T-cell (primary cell): ENCODE data around the gene PLK5. TPM values are rescaled to one million over a fixed set of nuclear protein-coding genes. Genes with fewer than 3 reads are reported as not detected.

Experiments used
- ATAC-seq, 4 experiments: fragments of 200-7000 bp in 3 of 4; fragments of 150-1000 bp in 1 of 4; cut with Tn5 transposase; replicated peaks in 1 of 4; 1 replicate in 3 of 4; 2 replicates in 1 of 4; pipeline ENCODE4 v1.10.0; 2021; ENCODE audit warnings: moderate library complexity in 3 of 4, mild to moderate bottlenecking in 2 of 4, moderate number of reproducible peaks in 1 of 4
- CTCF ChIA-PET, 2 donors: fragments of 300-600 bp; sonication (Branson Sonifier 250); formaldehyde crosslinking; loops; one replicate each; lab custom pipeline; 2022; ENCODE audit warnings: antibody characterized with exemption in 2 of 2; lab: Charles Lee
- POLR2A ChIA-PET, 2 donors: fragments of 300-600 bp; sonication (Branson Sonifier 250); formaldehyde crosslinking; loops; one replicate each; lab custom pipeline; 2022; ENCODE audit warnings: antibody characterized with exemption in 2 of 2; lab: Charles Lee
- DNase-seq, 35 experiments: peaks; one replicate each; pipeline versions ENCODE4 v3.0.0 to v3.0.0-alpha.2; 2013 to 2023
- H3K27ac ChIP-seq: one replicate; pipeline ENCODE4 v1.5.1; 2013; ENCODE audit warnings: low read length
- H3K27me3 ChIP-seq, 2 experiments: replicated peaks in 1 of 2; 1 replicate in 1 of 2; 2 replicates in 1 of 2; pipeline versions ENCODE4 v1.6.1 to v1.7.0; 2013; ENCODE audit warnings: low read length in 1 of 2, mixed read lengths in 1 of 2; ENCODE audit not compliant: control insufficient read depth in 2 of 2, insufficient read depth in 2 of 2; ENCODE audit errors: extremely low read depth in 1 of 2
- H3K36me3 ChIP-seq, 2 donors: 1 replicate in 1 of 2; 2 replicates in 1 of 2; pipeline versions ENCODE4 v1.6.1 to v1.7.0; 2013; ENCODE audit warnings: low read length in 1 of 2; ENCODE audit not compliant: control insufficient read depth in 2 of 2, insufficient read depth in 1 of 2; ENCODE audit errors: extremely low read depth in 1 of 2
- H3K4me1 ChIP-seq, 2 experiments: 1 replicate in 1 of 2; 2 replicates in 1 of 2; pipeline versions ENCODE4 v1.6.1 to v1.7.0; 2013; ENCODE audit warnings: low read length in 2 of 2, mixed read lengths in 1 of 2; ENCODE audit not compliant: insufficient read depth in 2 of 2, control insufficient read depth in 1 of 2; ENCODE audit errors: extremely low read depth in 1 of 2
- H3K4me3 ChIP-seq, 2 donors: 1 replicate in 1 of 2; 2 replicates in 1 of 2; pipeline versions ENCODE4 v1.5.1 to v1.7.0; 2013; ENCODE audit warnings: mild to moderate bottlenecking in 2 of 2, low read length in 1 of 2, moderate library complexity in 1 of 2; ENCODE audit not compliant: control insufficient read depth in 1 of 2; ENCODE audit errors: extremely low read depth in 1 of 2
- H3K9me3 ChIP-seq: 2 replicates; pipeline ENCODE4 v1.7.0; 2013
- H3K27ac Mint-ChIP-seq, 2 donors: one replicate each; pipeline ENCODE4 v1.8.0; 2020 to 2021; ENCODE audit warnings: mild to moderate bottlenecking in 2 of 2, mixed read lengths in 2 of 2
- H3K27me3 Mint-ChIP-seq, 2 donors: one replicate each; pipeline ENCODE4 v1.8.0; 2021 to 2022; ENCODE audit warnings: mixed read lengths in 2 of 2
- H3K36me3 Mint-ChIP-seq: one replicate; pipeline ENCODE4 v1.8.0; 2021; ENCODE audit warnings: mixed read lengths
- H3K4me1 Mint-ChIP-seq, 3 donors: one replicate each; pipeline ENCODE4 v1.8.0; 2020 to 2022; ENCODE audit warnings: mixed read lengths in 3 of 3, mild to moderate bottlenecking in 1 of 3
- H3K4me3 Mint-ChIP-seq, 3 donors: one replicate each; pipeline ENCODE4 v1.8.0; 2020 to 2022; ENCODE audit warnings: mild to moderate bottlenecking in 3 of 3, mixed read lengths in 3 of 3, moderate library complexity in 3 of 3
- H3K9me3 Mint-ChIP-seq, 3 donors: one replicate each; pipeline ENCODE4 v1.8.0; 2020 to 2022; ENCODE audit warnings: mixed read lengths in 3 of 3
- WGBS: methylation state at CpG from one replicate; pipeline ENCODE4 v1.1.5; 2013; ENCODE audit warnings: missing lambda C conversion rate; ENCODE audit not compliant: insufficient coverage; 5-methylcytosine and 5-hydroxymethylcytosine counted together
- total RNA-seq, 35 experiments: library from RNA in 6 of 35; stranded (reverse) in 6 of 35; fragments of 120-200 nt in 1 of 35; gene quantifications; one replicate each; pipeline versions ENCODE4 v1.2.1 to v1.2.4 and lab custom pipeline; 2013 to 2026

The PLK5 gene
- total RNA-seq, 5 donors from 2014 or later (not counting 1 experiment from before 2014, with no cell fraction given): not detected

- Histone ChIP-seq H3K4me1 (peaks cover 0 to 49% of the 10 kb centered on the region in 2 experiments), H3K9me3 (no peaks in the 10 kb centered on the region), H3K27me3 (peaks cover 0 to 71% of the 10 kb centered on the region in 2 experiments), H3K4me3 (no peak overlapping the region), H3K36me3 (no peaks in the 10 kb centered on the region), H3K27ac (no peak overlapping the region)
- Mint-ChIP-seq H3K27me3 (peaks cover 0 to 4% of the 10 kb centered on the region in 2 donors), H3K4me3 (peak overlapping the region; percentile 68 to 72 (median 68)), H3K4me1 (peaks cover 13 to 26% (median 18%) of the 10 kb centered on the region in 3 donors), H3K36me3 (no peaks in the 10 kb centered on the region), H3K27ac (peak overlapping the region; percentile 39 to 43), H3K9me3 (no peaks in the 10 kb centered on the region)
- WGBS: 60% methylated on average over 16 of the region's 22 CpGs
- ATAC-seq (no peak), DNase-seq (no peak)
- ChIA-PET CTCF (no interaction called here), POLR2A (no interaction called here)
Measured at GRCh38 chr19:1511318-1512317, 12.3 kb upstream of the PLK5 start.

DNA sequence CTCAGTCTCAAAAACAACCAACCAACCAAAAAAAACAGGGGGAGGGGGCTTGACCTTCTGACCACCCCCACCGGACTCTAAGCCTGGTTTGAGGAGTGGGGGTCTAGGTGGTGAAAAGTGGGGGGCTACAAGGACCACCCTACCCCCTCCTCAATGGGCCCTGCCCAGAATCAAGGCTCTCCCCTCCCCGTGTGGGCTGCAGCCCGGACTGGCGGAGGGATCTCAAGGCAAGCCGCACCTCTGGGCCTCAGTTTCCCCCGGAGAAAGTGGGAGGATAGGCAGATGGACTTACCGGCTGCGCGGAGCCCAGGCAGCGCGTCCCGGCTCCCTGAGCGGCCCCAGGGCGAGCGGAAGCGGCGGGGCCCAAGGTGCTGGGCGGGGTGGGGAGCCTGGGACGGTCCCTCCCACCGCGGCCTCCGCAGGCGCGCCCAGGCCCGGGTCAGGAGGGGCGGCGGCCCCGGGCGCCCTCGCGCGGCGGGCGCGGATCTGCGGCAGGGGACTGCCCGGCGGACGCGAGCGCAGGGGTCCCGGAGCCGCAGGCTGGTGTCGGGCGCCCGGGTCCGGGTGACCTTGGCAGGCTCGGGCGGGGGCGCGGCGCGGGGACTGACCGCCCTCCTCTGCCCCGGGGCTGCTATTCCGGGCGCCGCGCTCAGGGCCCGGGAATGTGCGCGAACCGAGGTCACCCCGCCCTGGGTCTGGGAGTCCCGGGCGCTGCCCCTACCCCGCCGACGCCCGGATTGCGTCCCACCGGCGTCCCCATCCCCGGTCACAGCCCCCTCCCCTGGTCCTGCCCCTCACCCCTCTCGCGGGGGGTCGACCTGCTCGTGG lies 11.0 kb upstream of the PLK5 start, which contains the start of gene ADAMTSL5:
Gene ADAMTSL5, minus strand, starts transcription at position 349 of the 828 bp plus-strand sequence. CDS start 2,076 bp downstream, outside the sequence.
- 3% methylated on average over 75 of the region's 78 CpGs for WGBS
- no peaks in the 10 kb centered on the region for H3K36me3 Mint-ChIP-seq
- peak within 1 kb of the TSS; percentile 25 to 44 for H3K4me3 ChIP-seq

DNA sequence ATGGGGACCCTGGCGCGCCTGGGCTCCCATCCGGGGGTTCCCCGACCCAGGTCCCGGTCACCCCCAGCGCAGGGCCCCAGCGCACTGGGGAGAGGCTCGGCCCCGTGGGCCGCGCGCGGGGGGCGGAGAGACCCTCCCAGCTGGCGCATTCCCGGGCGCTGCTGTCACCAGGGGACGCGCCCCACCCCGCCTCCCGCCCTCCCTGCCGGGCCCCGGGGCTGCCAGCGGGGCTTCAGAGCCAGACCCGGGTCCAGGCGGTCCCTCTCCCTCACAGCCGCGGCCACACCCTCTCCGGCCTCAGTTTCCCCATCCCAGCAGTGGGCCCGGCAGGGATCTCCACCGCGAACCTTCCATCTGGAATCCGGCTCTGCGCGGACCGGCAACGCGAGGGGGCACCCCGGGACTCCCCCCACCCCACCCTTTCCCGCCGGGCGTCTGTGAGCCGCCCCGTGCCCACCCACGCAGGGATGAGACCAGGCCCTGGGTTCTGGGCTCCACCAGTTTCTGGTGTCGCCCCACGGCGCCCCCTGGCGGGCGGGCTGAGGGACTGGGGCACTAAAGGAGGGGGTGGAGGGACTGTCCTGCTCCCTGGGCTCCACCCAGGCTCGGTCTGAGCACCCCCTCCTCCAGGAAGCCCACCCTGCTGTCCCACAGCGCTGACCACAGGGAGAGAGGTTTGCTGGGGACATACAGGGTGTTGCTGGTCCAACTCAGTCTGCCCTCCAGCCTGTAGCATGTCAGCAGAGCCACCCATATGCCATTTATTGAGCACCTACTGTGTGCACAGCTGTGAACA lies 10.2 kb upstream of the PLK5 start:
- Histone ChIP-seq H3K9me3 (no peaks in the 10 kb centered on the region), H3K4me1 (peaks cover 0 to 30% of the 10 kb centered on the region in 2 experiments), H3K27ac (no peak overlapping the region), H3K27me3 (peaks cover 0 to 60% of the 10 kb centered on the region in 2 experiments), H3K36me3 (no peaks in the 10 kb centered on the region), H3K4me3 (peak overlapping the region; percentile 10 to 20)
- Mint-ChIP-seq H3K36me3 (no peaks in the 10 kb centered on the region), H3K4me1 (peaks cover 5 to 19% (median 8%) of the 10 kb centered on the region in 3 donors), H3K27ac (no peak overlapping the region), H3K27me3 (peaks cover 0 to 5% of the 10 kb centered on the region in 2 donors), H3K9me3 (no peaks in the 10 kb centered on the region), H3K4me3 (peak overlapping the region in 1 of 3 donors; percentile 52)
- CTCF ChIA-PET: interaction anchor here in 1 of 2 donors (0.6 kb wide), 1 partner anchor 728 kb away, joined by 3 read pairs; no protein-coding TSS in a partner anchor
- DNase-seq (peak in 34 of 35 experiments; percentile 38 to 79 (median 54)), ATAC-seq (peak; percentile 33 to 67 (median 40))
- WGBS: 8% methylated on average over 40 of the region's 52 CpGs
- POLR2A ChIA-PET: no interaction called here

More for the DNA sequence above, 11.0 kb upstream of the PLK5 start, which contains the start of gene ADAMTSL5:
- H3K9me3 Mint-ChIP-seq: no peaks in the 10 kb centered on the region
- H3K27me3 ChIP-seq: peaks cover 0 to 62% of the 10 kb centered on the region in 2 experiments
- no peak within 1 kb of the TSS for H3K27ac ChIP-seq
- no peaks in the 10 kb centered on the region for H3K36me3 ChIP-seq
- H3K4me1 ChIP-seq: peaks cover 0 to 38% of the 10 kb centered on the region in 2 experiments
- H3K27ac Mint-ChIP-seq: peak within 1 kb of the TSS; percentile 43 to 44
- ChIA-PET CTCF (no interaction called here), POLR2A (no interaction called here)
- no peaks in the 10 kb centered on the region for H3K9me3 ChIP-seq
- peak in 28 of 35 experiments; percentile 23 to 76 (median 44) for DNase-seq
- peak; percentile 69 to 85 (median 82) for ATAC-seq
- H3K27me3 Mint-ChIP-seq: peaks cover 0 to 4% of the 10 kb centered on the region in 2 donors
- H3K4me1 Mint-ChIP-seq: peaks cover 6 to 22% (median 13%) of the 10 kb centered on the region in 3 donors
- peak within 1 kb of the TSS; percentile 68 to 72 (median 68) for H3K4me3 Mint-ChIP-seq

DNA sequence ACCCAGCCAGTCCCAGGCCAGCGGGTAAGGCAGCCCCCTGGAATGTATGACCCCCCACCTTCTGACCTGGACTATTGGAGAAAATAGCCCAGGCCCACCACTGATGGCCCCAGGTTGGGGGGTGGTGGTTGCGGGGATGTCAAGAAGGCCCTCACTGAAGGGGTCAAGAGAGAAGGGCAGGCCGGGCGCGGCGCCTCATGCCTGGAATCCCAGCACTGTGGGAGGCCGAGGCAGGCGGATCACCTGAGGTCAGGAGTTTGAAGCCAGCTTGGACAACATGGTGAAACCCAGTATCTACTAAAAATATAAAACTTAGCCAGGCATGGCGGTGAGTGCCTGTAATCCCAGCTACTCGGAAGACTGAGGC lies 9.6 kb upstream of the PLK5 start:
- Histone ChIP-seq H3K36me3 (no peaks in the 10 kb centered on the region), H3K4me1 (peaks cover 0 to 30% of the 10 kb centered on the region in 2 experiments), H3K27ac (no peak overlapping the region), H3K4me3 (no peak overlapping the region), H3K9me3 (no peaks in the 10 kb centered on the region), H3K27me3 (peaks cover 0 to 60% of the 10 kb centered on the region in 2 experiments)
- Mint-ChIP-seq H3K4me1 (peaks cover 5 to 18% (median 5%) of the 10 kb centered on the region in 3 donors), H3K27ac (no peak overlapping the region), H3K9me3 (no peaks in the 10 kb centered on the region), H3K36me3 (no peaks in the 10 kb centered on the region), H3K27me3 (peaks cover 0 to 7% of the 10 kb centered on the region in 2 donors), H3K4me3 (peak overlapping the region in 1 of 3 donors; percentile 52)
- CTCF ChIA-PET: interaction anchor here in 1 of 2 donors (0.6 kb wide), 2 partner anchors 79 to 729 kb away, joined by 3 read pairs; no protein-coding TSS in a partner anchor
- POLR2A ChIA-PET: no interaction called here
- ATAC-seq: no peak
- 84% methylated on average over 4 of the region's 10 CpGs for WGBS
- DNase-seq: no peak

- Mint-ChIP-seq H3K4me3 (no peak overlapping the region), H3K27ac (no peak overlapping the region), H3K9me3 (no peaks in the 10 kb centered on the region), H3K36me3 (no peaks in the 10 kb centered on the region), H3K27me3 (peaks cover 0 to 5% of the 10 kb centered on the region in 2 donors), H3K4me1 (peaks cover under 1 to 13% (median 5%) of the 10 kb centered on the region in 3 donors)
- peaks cover 0 to 61% of the 10 kb centered on the region in 2 experiments for H3K27me3 ChIP-seq
- POLR2A ChIA-PET: no interaction called here
- DNase-seq: no peak
- WGBS: 90% methylated on average over 3 of the region's 14 CpGs
- H3K36me3 ChIP-seq: no peaks in the 10 kb centered on the region
- ATAC-seq: no peak
- CTCF ChIA-PET: interaction anchor here (0.6 kb wide), 3 partner anchors 78 to 888 kb away, joined by 3 read pairs; no protein-coding TSS in a partner anchor
- no peak overlapping the region for H3K27ac ChIP-seq
- no peak overlapping the region for H3K4me3 ChIP-seq
- peaks cover 0 to 30% of the 10 kb centered on the region in 2 experiments for H3K4me1 ChIP-seq
- no peaks in the 10 kb centered on the region for H3K9me3 ChIP-seq
Measured at GRCh38 chr19:1514986-1515721, 8.7 kb upstream of the PLK5 start.
